Kidney (tissue), 14 donors: Measurements from ENCODE around the gene SPG7. TPM values are rescaled to one million over a fixed set of nuclear protein-coding genes. Genes with fewer than 3 reads are reported as not detected.

Experiments used
- DNase-seq, 5 donors: peaks; one replicate each; pipeline ENCODE4 v3.0.0-alpha.2; 2013 to 2020
- FAIRE-seq: peaks from 2 replicates; lab custom pipeline; 2012; peaks lifted over from hg19 to GRCh38; lab: Jason Lieb, UNC
- H3K27ac ChIP-seq, 2 donors: one replicate each; pipeline ENCODE4 v1.7.0; 2013; ENCODE audit warnings: low read depth in 2 of 2, low read length in 2 of 2, inconsistent platforms in 1 of 2
- H3K27me3 ChIP-seq: one replicate; pipeline ENCODE4 v1.7.1; 2013; ENCODE audit warnings: low read length, inconsistent platforms; ENCODE audit not compliant: control insufficient read depth, insufficient read depth
- H3K36me3 ChIP-seq, 3 donors: one replicate each; pipeline versions ENCODE4 v1.7.0 to v1.7.1; 2013; ENCODE audit warnings: low read length in 3 of 3, control low read depth in 1 of 3, inconsistent platforms in 1 of 3; ENCODE audit not compliant: insufficient read depth in 3 of 3, control insufficient read depth in 2 of 3
- H3K4me1 ChIP-seq, 3 donors: one replicate each; pipeline versions ENCODE4 v1.7.0 to v1.7.1; 2013; ENCODE audit warnings: low read length in 3 of 3, inconsistent platforms in 1 of 3, low read depth in 1 of 3; ENCODE audit not compliant: control insufficient read depth in 2 of 3, insufficient read depth in 2 of 3
- H3K4me3 ChIP-seq, 3 donors: one replicate each; pipeline versions ENCODE4 v1.7.0 to v1.8.1; 2013; ENCODE audit warnings: low read length in 3 of 3, control low read depth in 1 of 3, inconsistent platforms in 1 of 3
- H3K9ac ChIP-seq, 3 donors: one replicate each; pipeline versions ENCODE4 v1.7.0 to v1.7.1; 2013; ENCODE audit warnings: low read length in 3 of 3, control low read depth in 1 of 3, inconsistent platforms in 1 of 3
- H3K9me3 ChIP-seq, 3 donors: one replicate each; pipeline versions ENCODE4 v1.7.0 to v1.7.1; 2013; ENCODE audit warnings: low read length in 3 of 3, control low read depth in 1 of 3, inconsistent platforms in 1 of 3; ENCODE audit not compliant: control insufficient read depth in 2 of 3, insufficient read depth in 1 of 3
- CTCF ChIP-seq: IDR thresholded peaks from 3 replicates; pipeline ENCODE4 v1.5.1; 2012; ENCODE audit warnings: mild to moderate bottlenecking, moderate library complexity, borderline replicate concordance; ENCODE audit not compliant: insufficient read depth; ENCODE audit errors: extremely low read depth
- intact Hi-C: fragments of 100-400 bp; cut with DNase I; formaldehyde crosslinking; loops from one replicate; pipeline ENCODE4 v1.11.1; 2022
- polyA plus RNA-seq: library from polyadenylated mRNA; stranded (reverse); fragments of 350-450 nt; fragmentation: Illumina TruSeq; extraction: RNeasy Lipid Tissue Mini Kit (QIAGEN cat#74804); gene quantifications from one replicate; pipeline ENCODE4 v1.2.3, GENCODE V29; 2014; ENCODE audit warnings: low read depth, low replicate concordance; ENCODE audit not compliant: insufficient read depth
- total RNA-seq: library from RNA; stranded (reverse); fragmentation: NEBNext Ultra II Directional; extraction: Animal tissue kit (Norgen Biotek cat#: 25700); gene quantifications from one replicate; pipeline ENCODE4 v1.2.1, GENCODE V29; 2021
- donor health status: control.
- donor health status: control.
- donor health status: control.
- donor health status: control.
- donor health status: control.
- donor health status: DM: yes; HTN: yes; CAD: no.
- donor health status: Normal renal cell carcinoma (clear cell type).

The SPG7 gene
- total and polyA plus RNA-seq, 2 donors from 2014 or later, result 71.0 to 108 TPM

- Histone ChIP-seq H3K27me3 (no peaks in the 10 kb centered on the region), H3K9me3 (no peaks in the 10 kb centered on the region), H3K4me3 (no peak overlapping the region), H3K9ac (no peak overlapping the region), H3K4me1 (peaks cover 0 to 7% (median 0%) of the 10 kb centered on the region in 3 donors), H3K36me3 (peaks cover 3 to 33% (median 24%) of the 10 kb centered on the region in 3 donors), H3K27ac (no peak overlapping the region)
- intact Hi-C loops, result no loop called here
- no peak for TF ChIP-seq CTCF
- DNase-seq (no peak), FAIRE-seq (no peak)
These were observed 28.8 kb downstream of the SPG7 start for GRCh38 chr16:89536886-89537548.

GRCh38 chr16:89537549-89537925 lies 29.3 kb downstream of the SPG7 start:
- Histone ChIP-seq H3K4me3 (no peak overlapping the region), H3K9ac (no peak overlapping the region), H3K9me3 (no peaks in the 10 kb centered on the region), H3K27ac (no peak overlapping the region), H3K36me3 (peaks cover 3 to 37% (median 24%) of the 10 kb centered on the region in 3 donors), H3K27me3 (no peaks in the 10 kb centered on the region), H3K4me1 (peaks cover 0 to 7% (median 0%) of the 10 kb centered on the region in 3 donors)
- TF ChIP-seq CTCF, result no peak
- FAIRE-seq, result no peak
- intact Hi-C loops, result no loop called here
- no peak for DNase-seq

GRCh38 chr16:89538286-89538685 lies 30.1 kb downstream of the SPG7 start:
- intact Hi-C loops, result no loop called here
- DNase-seq, result no peak
- FAIRE-seq, result no peak
- Histone ChIP-seq H3K27me3 (no peaks in the 10 kb centered on the region), H3K4me3 (no peak overlapping the region), H3K9me3 (no peaks in the 10 kb centered on the region), H3K36me3 (peaks cover 3 to 34% (median 24%) of the 10 kb centered on the region in 3 donors), H3K27ac (no peak overlapping the region), H3K4me1 (peaks cover 0 to 7% (median 0%) of the 10 kb centered on the region in 3 donors), H3K9ac (no peak overlapping the region)
- TF ChIP-seq CTCF, result no peak
